Neural crest cell (in vitro differentiated cells): Measurements from ENCODE around the gene HES3. TPM values are rescaled to one million over a fixed set of nuclear protein-coding genes. Genes with fewer than 3 reads are reported as not detected.

Experiments
- DNase-seq: peaks from one replicate; pipeline ENCODE4 v3.0.0; 2021; ENCODE audit warnings: low read depth, mixed read lengths, low spot score
- H3K27ac Mint-ChIP-seq: one replicate; pipeline ENCODE4 v1.8.0; 2021; ENCODE audit warnings: mild to moderate bottlenecking, mixed read lengths; ENCODE audit not compliant: unreplicated experiment
- H3K27me3 Mint-ChIP-seq: 2 replicates; pipeline ENCODE4 v1.8.0; 2021; ENCODE audit warnings: low read depth, mild to moderate bottlenecking, mixed read lengths
- H3K36me3 Mint-ChIP-seq: 2 replicates; pipeline ENCODE4 v1.8.0; 2021; ENCODE audit warnings: low read depth, mild to moderate bottlenecking, mixed read lengths
- H3K4me1 Mint-ChIP-seq: 2 replicates; pipeline ENCODE4 v1.8.0; 2021; ENCODE audit warnings: mixed read lengths
- H3K4me3 Mint-ChIP-seq: one replicate; pipeline ENCODE4 v1.8.0; 2021; ENCODE audit warnings: mild to moderate bottlenecking, mixed read lengths
- H3K9me3 Mint-ChIP-seq: 2 replicates; pipeline ENCODE4 v1.8.0; 2021; ENCODE audit warnings: mixed read lengths
- CTCF ChIP-seq: fragments of 200-600 bp; sonication (generic); conservative IDR thresholded peaks from 2 replicates; pipeline ENCODE4 v1.5.0; 2021; ENCODE audit warnings: antibody characterized with exemption, mild to moderate bottlenecking
- total RNA-seq: library from RNA; stranded (reverse); gene quantifications from 2 replicates; pipeline ENCODE4 v1.2.1, GENCODE V29; 2021

HES3 gene
- total RNA-seq, 1 donor from 2014 or later, result 23.6 TPM

- TF ChIP-seq CTCF, result no peak
- no peak overlapping the region for H3K27ac Mint-ChIP-seq
- H3K36me3 Mint-ChIP-seq, result no peaks in the 10 kb centered on the region
- H3K4me1 Mint-ChIP-seq, result peaks cover 6% of the 10 kb centered on the region
- peaks cover 29% of the 10 kb centered on the region for H3K27me3 Mint-ChIP-seq
- H3K9me3 Mint-ChIP-seq, result no peaks in the 10 kb centered on the region
- DNase-seq, result no peak
- H3K4me3 Mint-ChIP-seq, result no peak overlapping the region
Measured at GRCh38 chr1:6253380-6253779, 9.4 kb downstream of the HES3 start.

- H3K36me3 Mint-ChIP-seq, result no peaks in the 10 kb centered on the region
- peaks cover 23% of the 10 kb centered on the region for H3K27me3 Mint-ChIP-seq
Measured at GRCh38 chr1:6254691-6255090, 10.7 kb downstream of the HES3 start.

GRCh38 chr1:6256645-6257044, 12.7 kb downstream of the HES3 start:
- Mint-ChIP-seq H3K4me1 (peaks cover 17% of the 10 kb centered on the region), H3K4me3 (peak overlapping the region; percentile 67), H3K27ac (no peak overlapping the region), H3K36me3 (no peaks in the 10 kb centered on the region), H3K9me3 (no peaks in the 10 kb centered on the region), H3K27me3 (peaks cover 7% of the 10 kb centered on the region)
- DNase-seq, result no peak
- TF ChIP-seq CTCF, result no peak

More at GRCh38 chr1:6254691-6255090, 10.7 kb downstream of the HES3 start:
- Mint-ChIP-seq H3K27ac (no peak overlapping the region), H3K4me1 (peaks cover 13% of the 10 kb centered on the region), H3K4me3 (no peak overlapping the region), H3K9me3 (no peaks in the 10 kb centered on the region)
- DNase-seq, result no peak
- TF ChIP-seq CTCF, result no peak

GRCh38 chr1:6257541-6258069, 13.6 kb downstream of the HES3 start:
- DNase-seq, result no peak
- TF ChIP-seq CTCF, result no peak
- Mint-ChIP-seq H3K36me3 (no peaks in the 10 kb centered on the region), H3K27ac (no peak overlapping the region), H3K27me3 (peaks cover 2% of the 10 kb centered on the region), H3K9me3 (no peaks in the 10 kb centered on the region), H3K4me1 (peaks cover 25% of the 10 kb centered on the region), H3K4me3 (peak overlapping the region; percentile 70)

GRCh38 chr1:6258675-6259074, 14.7 kb downstream of the HES3 start:
- no peaks in the 10 kb centered on the region for H3K27me3 Mint-ChIP-seq
- H3K4me1 Mint-ChIP-seq, result peaks cover 25% of the 10 kb centered on the region
- no peak for TF ChIP-seq CTCF
- H3K36me3 Mint-ChIP-seq, result no peaks in the 10 kb centered on the region
- H3K4me3 Mint-ChIP-seq, result peak overlapping the region; percentile 82
- no peak overlapping the region for H3K27ac Mint-ChIP-seq
- H3K9me3 Mint-ChIP-seq, result no peaks in the 10 kb centered on the region
- no peak for DNase-seq
